Measurements from ENCODE around the gene GALP.

DNA sequence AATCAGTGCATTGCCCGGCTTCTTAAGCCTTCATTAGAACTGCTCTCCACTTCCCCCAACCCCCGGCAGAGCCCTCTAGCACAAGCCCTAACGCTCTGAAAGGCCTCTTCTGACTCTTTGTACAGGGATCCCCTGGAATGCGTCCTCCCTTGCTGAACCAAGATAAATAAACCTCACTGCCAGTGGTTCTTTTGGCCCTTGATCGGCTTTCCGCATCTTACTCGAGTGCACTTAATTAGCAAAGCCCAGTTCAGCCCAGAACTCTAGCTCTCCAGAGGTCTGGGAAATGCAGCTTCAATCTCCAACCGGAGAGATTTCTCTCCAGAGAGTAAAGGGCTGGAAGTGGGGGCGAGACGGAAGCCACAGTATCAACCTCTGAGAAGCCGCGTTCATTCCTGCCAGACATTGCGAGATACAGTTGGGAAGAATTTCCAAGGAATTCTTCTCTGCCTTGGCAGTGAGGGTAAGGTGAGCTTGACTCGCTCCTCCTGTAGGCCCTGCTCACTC is 43.4 kb upstream of the GALP start:
- TF ChIP-seq POLR2A (IDR thresholded peaks at IDR 0.05) (no peak), POLR2AphosphoS5 (IDR thresholded peaks at IDR 0.05) (no peak), EP300 (IDR thresholded peaks at IDR 0.05) (no peak)
- TF ChIP-seq, protein P1, sequence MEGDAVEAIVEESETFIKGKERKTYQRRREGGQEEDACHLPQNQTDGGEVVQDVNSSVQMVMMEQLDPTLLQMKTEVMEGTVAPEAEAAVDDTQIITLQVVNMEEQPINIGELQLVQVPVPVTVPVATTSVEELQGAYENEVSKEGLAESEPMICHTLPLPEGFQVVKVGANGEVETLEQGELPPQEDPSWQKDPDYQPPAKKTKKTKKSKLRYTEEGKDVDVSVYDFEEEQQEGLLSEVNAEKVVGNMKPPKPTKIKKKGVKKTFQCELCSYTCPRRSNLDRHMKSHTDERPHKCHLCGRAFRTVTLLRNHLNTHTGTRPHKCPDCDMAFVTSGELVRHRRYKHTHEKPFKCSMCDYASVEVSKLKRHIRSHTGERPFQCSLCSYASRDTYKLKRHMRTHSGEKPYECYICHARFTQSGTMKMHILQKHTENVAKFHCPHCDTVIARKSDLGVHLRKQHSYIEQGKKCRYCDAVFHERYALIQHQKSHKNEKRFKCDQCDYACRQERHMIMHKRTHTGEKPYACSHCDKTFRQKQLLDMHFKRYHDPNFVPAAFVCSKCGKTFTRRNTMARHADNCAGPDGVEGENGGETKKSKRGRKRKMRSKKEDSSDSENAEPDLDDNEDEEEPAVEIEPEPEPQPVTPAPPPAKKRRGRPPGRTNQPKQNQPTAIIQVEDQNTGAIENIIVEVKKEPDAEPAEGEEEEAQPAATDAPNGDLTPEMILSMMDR (IDR thresholded peaks at IDR 0.05): no peak
